ENCODE measurements around the gene PTCHD1. TPM values are rescaled to one million over a fixed set of nuclear protein-coding genes. Genes with fewer than 3 reads are reported as not detected.

PTCHD1 gene
- total and polyA plus RNA-seq, 2 of the 13 experiments (the other 11 are each of a cell fraction or from before 2014, with no cell fraction given): not detected

- TF ChIP-seq ISL2 (CRISPR knock-in tag; IDR thresholded peaks at IDR 0.05): no peak
- no peak for TF ChIP-seq FOXO4 (CRISPR knock-in tag; conservative IDR thresholded peaks at IDR 0.05)
- TF ChIP-seq, protein P1, sequence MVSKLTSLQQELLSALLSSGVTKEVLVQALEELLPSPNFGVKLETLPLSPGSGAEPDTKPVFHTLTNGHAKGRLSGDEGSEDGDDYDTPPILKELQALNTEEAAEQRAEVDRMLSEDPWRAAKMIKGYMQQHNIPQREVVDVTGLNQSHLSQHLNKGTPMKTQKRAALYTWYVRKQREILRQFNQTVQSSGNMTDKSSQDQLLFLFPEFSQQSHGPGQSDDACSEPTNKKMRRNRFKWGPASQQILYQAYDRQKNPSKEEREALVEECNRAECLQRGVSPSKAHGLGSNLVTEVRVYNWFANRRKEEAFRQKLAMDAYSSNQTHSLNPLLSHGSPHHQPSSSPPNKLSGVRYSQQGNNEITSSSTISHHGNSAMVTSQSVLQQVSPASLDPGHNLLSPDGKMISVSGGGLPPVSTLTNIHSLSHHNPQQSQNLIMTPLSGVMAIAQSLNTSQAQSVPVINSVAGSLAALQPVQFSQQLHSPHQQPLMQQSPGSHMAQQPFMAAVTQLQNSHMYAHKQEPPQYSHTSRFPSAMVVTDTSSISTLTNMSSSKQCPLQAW (CRISPR knock-in tag; IDR thresholded peaks at IDR 0.05): no peak
- TF ChIP-seq BATF2 (CRISPR knock-in tag; IDR thresholded peaks at IDR 0.05): no peak
- no peak for TF ChIP-seq PPARG (CRISPR knock-in tag; conservative IDR thresholded peaks at IDR 0.05)
- TF ChIP-seq ETV5 (CRISPR knock-in tag; IDR thresholded peaks at IDR 0.05; ENCODE audit: borderline replicate concordance): no peak
- no peak for TF ChIP-seq SAP130 (CRISPR knock-in tag; IDR thresholded peaks at IDR 0.05; ENCODE audit: low read depth)
- TF ChIP-seq IRF2 (CRISPR knock-in tag; IDR thresholded peaks at IDR 0.05): no peak
Observed at GRCh38 chrX:23387550-23388184, 53.0 kb downstream of the PTCHD1 start (continued).

- Histone ChIP-seq H4K20me1 (ENCODE audit: insufficient read depth, low read length) (no peaks in the 10 kb centered on the region), H3K79me2 (ENCODE audit: insufficient read depth, low read length) (no peaks in the 10 kb centered on the region), H3K4me1 (ENCODE audit: insufficient read depth, low read length) (no peaks in the 10 kb centered on the region), H3K27me3 (ENCODE audit: control insufficient read depth in 1 of 2, insufficient read depth in 2 of 2, low read length in 2 of 2) (no peaks in the 10 kb centered on the region), H3K9ac (ENCODE audit: insufficient read depth, low read depth, low read length) (no peak overlapping the region), H3K4me3 (replicated peaks in 1 of 3; ENCODE audit: insufficient read depth in 1 of 3, low read depth in 2 of 3, low read length in 3 of 3) (no peak overlapping the region), H2AFZ (ENCODE audit: low read length) (no peak overlapping the region), H3K36me3 (replicated peaks in 1 of 2; ENCODE audit: control insufficient read depth in 1 of 2, insufficient read depth in 2 of 2, low read length in 2 of 2) (no peaks in the 10 kb centered on the region), H3K27ac (ENCODE audit: extremely low read length, insufficient read depth, low read length) (no peak overlapping the region), H3K4me2 (ENCODE audit: low read depth, low read length) (no peak overlapping the region), H3K9me3 (ENCODE audit: low read length) (no peaks in the 10 kb centered on the region)
- 17% methylated on average over 6 of the region's 8 CpGs for WGBS (ENCODE audit: low lambda C conversion rate)
- intact Hi-C loops (cut with micrococcal nuclease; ENCODE audit: unreplicated experiment) (no loop called here), in situ Hi-C loops (cut with HindIII; ENCODE audit: extremely low pct_ligation_motif_present, low pct_unique_long_range_greater_than_20kb) (no loop called here)
- no peak for DNase-seq (ENCODE audit: low spot score)
- FAIRE-seq: no peak
- no TSS peak for BruUV-seq (replicated peaks)
- CTCF ChIA-PET (ENCODE audit: low intra/inter-chr PET ratio, low total read pairs): no interaction called here
- no peak for ATAC-seq
- POLR2A ChIA-PET: no interaction called here
- TF ChIP-seq GFI1 (CRISPR knock-in tag; IDR thresholded peaks at IDR 0.05; ENCODE audit: borderline replicate concordance): no peak
- no peak for TF ChIP-seq SRSF9 (IDR thresholded peaks at IDR 0.05; ENCODE audit: borderline replicate concordance, insufficient read depth, low read depth, low read length, poor library complexity, severe bottlenecking)
- TF ChIP-seq EZH2 (conservative IDR thresholded peaks at IDR 0.05; ENCODE audit: low read depth, low read length): no peak
- TF ChIP-seq ZSCAN30 (CRISPR knock-in tag; IDR thresholded peaks at IDR 0.05): no peak
- TF ChIP-seq ZNF33B (CRISPR knock-in tag; IDR thresholded peaks at IDR 0.05): no peak
- TF ChIP-seq, protein P2, sequence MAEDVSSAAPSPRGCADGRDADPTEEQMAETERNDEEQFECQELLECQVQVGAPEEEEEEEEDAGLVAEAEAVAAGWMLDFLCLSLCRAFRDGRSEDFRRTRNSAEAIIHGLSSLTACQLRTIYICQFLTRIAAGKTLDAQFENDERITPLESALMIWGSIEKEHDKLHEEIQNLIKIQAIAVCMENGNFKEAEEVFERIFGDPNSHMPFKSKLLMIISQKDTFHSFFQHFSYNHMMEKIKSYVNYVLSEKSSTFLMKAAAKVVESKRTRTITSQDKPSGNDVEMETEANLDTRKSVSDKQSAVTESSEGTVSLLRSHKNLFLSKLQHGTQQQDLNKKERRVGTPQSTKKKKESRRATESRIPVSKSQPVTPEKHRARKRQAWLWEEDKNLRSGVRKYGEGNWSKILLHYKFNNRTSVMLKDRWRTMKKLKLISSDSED (CRISPR knock-in tag; IDR thresholded peaks at IDR 0.05): no peak
- TF ChIP-seq DNMT1 (CRISPR knock-in tag; IDR thresholded peaks at IDR 0.05): no peak
- TF ChIP-seq LBX2 (CRISPR knock-in tag; IDR thresholded peaks at IDR 0.05; ENCODE audit: borderline replicate concordance): no peak
- TF ChIP-seq, protein P3, sequence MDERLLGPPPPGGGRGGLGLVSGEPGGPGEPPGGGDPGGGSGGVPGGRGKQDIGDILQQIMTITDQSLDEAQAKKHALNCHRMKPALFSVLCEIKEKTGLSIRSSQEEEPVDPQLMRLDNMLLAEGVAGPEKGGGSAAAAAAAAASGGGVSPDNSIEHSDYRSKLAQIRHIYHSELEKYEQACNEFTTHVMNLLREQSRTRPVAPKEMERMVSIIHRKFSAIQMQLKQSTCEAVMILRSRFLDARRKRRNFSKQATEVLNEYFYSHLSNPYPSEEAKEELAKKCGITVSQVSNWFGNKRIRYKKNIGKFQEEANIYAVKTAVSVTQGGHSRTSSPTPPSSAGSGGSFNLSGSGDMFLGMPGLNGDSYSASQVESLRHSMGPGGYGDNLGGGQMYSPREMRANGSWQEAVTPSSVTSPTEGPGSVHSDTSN (CRISPR knock-in tag; IDR thresholded peaks at IDR 0.05): no peak
Observed at GRCh38 chrX:23389196-23389792, 54.6 kb downstream of the PTCHD1 start.
